Naive thymus-derived CD4-positive, alpha-beta T cell (primary cell): ENCODE measurements around the gene ARL3. TPM values are rescaled to one million over a fixed set of nuclear protein-coding genes. Genes with fewer than 3 reads are reported as not detected.
A peak's percentile ranks its signal among the peaks of the same experiment; 100 is the strongest.

ENCODE experiments used
- ATAC-seq: fragments of 150-1000 bp; cut with Tn5 transposase; 2 replicates; pipeline ENCODE4 v1.10.0; 2021; ENCODE audit warnings: mild to moderate bottlenecking, moderate library complexity
- CTCF ChIA-PET: fragments of 350-600 bp; sonication (Branson Sonifier 250); formaldehyde crosslinking; loops from one replicate; lab custom pipeline; 2021; ENCODE audit warnings: antibody characterized with exemption; lab: Charles Lee
- POLR2A ChIA-PET: fragments of 350-600 bp; sonication (Branson Sonifier 250); formaldehyde crosslinking; loops from one replicate; lab custom pipeline; 2021; ENCODE audit warnings: antibody characterized with exemption, inconsistent platforms; lab: Charles Lee
- DNase-seq, 9 donors: peaks; one replicate each; pipeline versions ENCODE4 v3.0.0 to v3.0.0-alpha.2; 2020 to 2022; ENCODE audit warnings: mixed read lengths in 1 of 9
- H3K27ac ChIP-seq: one replicate; pipeline ENCODE4 v1.7.0; 2013; ENCODE audit warnings: mild to moderate bottlenecking, low read depth, low read length, moderate library complexity
- H3K27me3 ChIP-seq, 2 donors: one replicate each; pipeline ENCODE4 v1.7.0; 2013; ENCODE audit warnings: low read length in 2 of 2, mild to moderate bottlenecking in 2 of 2, moderate library complexity in 2 of 2; ENCODE audit not compliant: control insufficient read depth in 2 of 2, insufficient read depth in 2 of 2
- H3K36me3 ChIP-seq, 3 experiments: 1 replicate in 2 of 3; 2 replicates in 1 of 3; pipeline ENCODE4 v1.7.0; 2013; ENCODE audit warnings: low read length in 3 of 3, mild to moderate bottlenecking in 3 of 3, moderate library complexity in 1 of 3; ENCODE audit not compliant: insufficient read depth in 3 of 3, control insufficient read depth in 2 of 3
- H3K4me1 ChIP-seq, 2 donors: one replicate each; pipeline ENCODE4 v1.7.0; 2013; ENCODE audit warnings: low read length in 2 of 2, mild to moderate bottlenecking in 2 of 2, moderate library complexity in 1 of 2; ENCODE audit not compliant: control insufficient read depth in 2 of 2, insufficient read depth in 2 of 2
- H3K4me3 ChIP-seq: 2 replicates; pipeline ENCODE4 v1.7.0; 2013; ENCODE audit warnings: mild to moderate bottlenecking, low read length
- H3K9me3 ChIP-seq, 3 experiments: 1 replicate in 2 of 3; 2 replicates in 1 of 3; pipeline ENCODE4 v1.7.0; 2013; ENCODE audit warnings: low read length in 3 of 3; ENCODE audit not compliant: control insufficient read depth in 2 of 3
- H3K27ac Mint-ChIP-seq, 9 donors: one replicate each; pipeline ENCODE4 v1.8.0; 2020 to 2022; ENCODE audit warnings: mixed read lengths in 9 of 9, mild to moderate bottlenecking in 8 of 9, moderate library complexity in 5 of 9, inconsistent platforms in 2 of 9
- H3K27me3 Mint-ChIP-seq, 5 donors: one replicate each; pipeline ENCODE4 v1.8.0; 2021 to 2022; ENCODE audit warnings: mixed read lengths in 5 of 5, mild to moderate bottlenecking in 1 of 5
- H3K36me3 Mint-ChIP-seq, 5 donors: one replicate each; pipeline ENCODE4 v1.8.0; 2020 to 2022; ENCODE audit warnings: mixed read lengths in 5 of 5, mild to moderate bottlenecking in 3 of 5, inconsistent platforms in 1 of 5
- H3K4me1 Mint-ChIP-seq, 7 donors: one replicate each; pipeline ENCODE4 v1.8.0; 2020 to 2022; ENCODE audit warnings: mixed read lengths in 7 of 7, mild to moderate bottlenecking in 3 of 7, inconsistent platforms in 1 of 7
- H3K4me3 Mint-ChIP-seq, 10 donors: one replicate each; pipeline ENCODE4 v1.8.0; 2020 to 2022; ENCODE audit warnings: mild to moderate bottlenecking in 10 of 10, mixed read lengths in 10 of 10, moderate library complexity in 6 of 10, inconsistent platforms in 2 of 10
- H3K9me3 Mint-ChIP-seq, 11 donors: one replicate each; pipeline ENCODE4 v1.8.0; 2020 to 2022; ENCODE audit warnings: mixed read lengths in 11 of 11, mild to moderate bottlenecking in 4 of 11, inconsistent platforms in 1 of 11, moderate library complexity in 1 of 11
- intact Hi-C, 2 donors: fragments of 100-400 bp; cut with micrococcal nuclease; formaldehyde crosslinking; loops; one replicate each; pipeline ENCODE4 v1.15.1; 2023
- polyA plus RNA-seq, 2 donors: library from polyadenylated mRNA; unstranded; fragments of 300-500 nt; fragmentation: Illumina TruSeq; gene quantifications; one replicate each; pipeline ENCODE4 v1.2.3, GENCODE V29; 2021
- total RNA-seq, 6 experiments: library from RNA in 5 of 6; stranded (reverse) in 5 of 6; gene quantifications; 1 replicate in 5 of 6; 2 replicates in 1 of 6; pipeline ENCODE4 v1.2.3 and lab custom pipeline; 2021 to 2026

ARL3 gene
- total and polyA plus RNA-seq, 7 experiments from 2014 or later, result 1.3 to 5.1 (median 2.9) TPM

DNA sequence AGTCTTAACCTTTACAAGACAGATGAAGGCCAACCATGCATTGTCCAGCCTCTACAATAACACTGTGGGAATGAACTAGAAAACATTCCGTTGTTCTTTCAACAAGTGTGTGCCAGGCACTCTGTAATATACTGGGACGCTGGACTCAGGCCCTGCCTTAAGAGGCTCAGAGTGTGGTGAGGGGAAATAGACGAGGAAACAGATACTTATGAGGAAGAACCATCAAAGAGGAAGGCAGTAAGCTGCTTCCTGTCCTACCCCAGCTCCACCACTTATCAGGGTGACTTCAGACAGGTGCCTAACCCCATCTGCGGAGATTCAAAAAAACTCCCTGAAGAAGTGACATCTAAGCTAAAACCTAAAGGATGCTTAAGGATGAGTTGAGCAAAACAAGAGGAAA, 78.8 kb downstream of the ARL3 start:
- no peaks in the 10 kb centered on the region for H3K27me3 ChIP-seq
- Mint-ChIP-seq H3K27me3 (peaks cover 0 to 6% (median 0%) of the 10 kb centered on the region in 5 donors), H3K4me3 (peak overlapping the region in 9 of 10 donors; percentile 37 to 73 (median 70)), H3K36me3 (peaks cover 0 to 7% (median 0%) of the 10 kb centered on the region in 5 donors), H3K27ac (peak overlapping the region; percentile 16 to 88 (median 78)), H3K4me1 (peaks cover 41 to 54% (median 44%) of the 10 kb centered on the region in 7 donors), H3K9me3 (no peaks in the 10 kb centered on the region)
- H3K36me3 ChIP-seq, result peaks cover 0 to 6% (median 0%) of the 10 kb centered on the region in 3 experiments
- peak overlapping the region; percentile 38 for H3K4me3 ChIP-seq
- ATAC-seq (peak; percentile 81), DNase-seq (peak in 5 of 9 donors; percentile 29 to 46 (median 41))
- no peaks in the 10 kb centered on the region for H3K9me3 ChIP-seq
- POLR2A ChIA-PET, result interaction anchor here (1.0 to 1.2 kb wide), 2 partner anchors 9 to 11 kb away, joined by 3 to 10 read pairs; partner anchors contain the start of gene TRIM8
- peak overlapping the region; percentile 6 for H3K27ac ChIP-seq
- intact Hi-C loops, result loop anchor here in 1 of 2 donors (1.0 kb wide), 1 partner anchor 9 kb away; the partner anchor contains the start of gene TRIM8
- CTCF ChIA-PET, result interaction anchor here (0.5 to 1.3 kb wide), 3 partner anchors 11 to 56 kb away, joined by 3 to 4 read pairs (median 4); no protein-coding TSS in a partner anchor
- H3K4me1 ChIP-seq, result peaks cover 15 to 37% of the 10 kb centered on the region in 2 donors

DNA sequence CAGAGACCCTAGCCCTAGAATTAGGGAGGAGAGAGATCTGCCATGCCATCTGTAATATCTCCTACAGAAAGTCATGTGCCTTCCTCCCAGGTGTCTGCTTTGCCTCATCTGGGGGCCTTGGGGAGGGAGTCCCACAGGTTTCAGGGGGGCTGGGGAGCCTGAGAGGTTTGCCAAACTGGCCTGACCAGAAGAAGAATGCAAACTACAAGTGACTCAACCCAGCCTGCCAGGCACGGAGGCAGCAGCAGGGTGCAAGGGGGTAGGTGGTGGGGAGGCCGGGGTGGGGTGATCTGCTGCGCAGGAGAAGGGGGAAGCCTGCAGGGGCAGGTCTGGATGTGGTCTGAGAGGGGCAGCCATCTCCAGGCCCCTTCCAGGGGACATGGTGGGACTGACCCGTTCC, 79.5 kb downstream of the ARL3 start:
- ChIA-PET CTCF (interaction anchor here (1.3 kb wide), 1 partner anchor 23 kb away, joined by 4 read pairs; no protein-coding TSS in a partner anchor), POLR2A (interaction anchor here (1.2 to 1.4 kb wide), 2 partner anchors 10 kb away, joined by 5 to 10 read pairs; partner anchors contain the start of gene TRIM8)
- H3K4me3 Mint-ChIP-seq, result peak overlapping the region in 4 of 10 donors; percentile 32 to 71 (median 59)
- H3K36me3 Mint-ChIP-seq, result peaks cover 0 to 8% (median 0%) of the 10 kb centered on the region in 5 donors
- peaks cover 41 to 54% (median 44%) of the 10 kb centered on the region in 7 donors for H3K4me1 Mint-ChIP-seq
- DNase-seq, result no peak
- no peak for ATAC-seq
- no peaks in the 10 kb centered on the region for H3K9me3 Mint-ChIP-seq
- H3K9me3 ChIP-seq, result no peaks in the 10 kb centered on the region
- no peak overlapping the region for H3K27ac ChIP-seq
- peaks cover 0 to 13% (median 0%) of the 10 kb centered on the region in 3 experiments for H3K36me3 ChIP-seq
- H3K27me3 Mint-ChIP-seq, result peaks cover 0 to 6% (median 0%) of the 10 kb centered on the region in 5 donors
- H3K4me3 ChIP-seq, result no peak overlapping the region
- H3K27me3 ChIP-seq, result no peaks in the 10 kb centered on the region
- peaks cover 15 to 37% of the 10 kb centered on the region in 2 donors for H3K4me1 ChIP-seq
- H3K27ac Mint-ChIP-seq, result peak overlapping the region in 7 of 9 donors; percentile 21 to 88 (median 81)
- intact Hi-C loops, result loop anchor here in 1 of 2 donors (1.0 kb wide), 1 partner anchor 10 kb away; the partner anchor contains the start of gene TRIM8

DNA sequence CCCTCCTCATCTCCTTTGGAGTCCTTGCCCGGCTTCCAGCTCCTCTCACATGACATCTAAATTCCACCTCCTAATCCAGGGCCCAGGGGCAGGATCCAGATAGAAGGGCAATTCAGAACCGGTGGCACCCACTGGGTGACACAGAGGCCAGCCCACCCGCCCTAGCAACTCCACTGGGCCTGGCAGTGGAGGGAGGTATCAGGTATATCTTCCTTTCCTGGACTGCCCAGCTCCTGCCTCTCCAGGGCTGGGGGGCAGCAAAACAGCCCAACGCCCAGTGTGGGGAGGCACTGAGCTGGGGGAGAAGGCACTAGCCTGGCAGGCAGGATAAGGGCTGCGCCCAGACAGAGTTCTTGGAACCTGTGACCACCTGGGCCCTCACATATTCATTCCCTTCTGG, 80.3 kb downstream of the ARL3 start:
- ATAC-seq (no peak), DNase-seq (no peak)
- Mint-ChIP-seq H3K27ac (peak overlapping the region; percentile 66 to 88 (median 79)), H3K27me3 (peaks cover 0 to 5% (median 0%) of the 10 kb centered on the region in 5 donors), H3K36me3 (peaks cover 0 to 8% (median 0%) of the 10 kb centered on the region in 5 donors), H3K4me3 (peak overlapping the region in 3 of 10 donors; percentile 15 to 69 (median 48)), H3K9me3 (no peaks in the 10 kb centered on the region), H3K4me1 (peaks cover 38 to 52% (median 43%) of the 10 kb centered on the region in 7 donors)
- H3K27ac ChIP-seq, result peak overlapping the region; percentile 46
- intact Hi-C loops, result no loop called here
- H3K9me3 ChIP-seq, result no peaks in the 10 kb centered on the region
- peaks cover 0 to 19% (median 0%) of the 10 kb centered on the region in 3 experiments for H3K36me3 ChIP-seq
- H3K27me3 ChIP-seq, result no peaks in the 10 kb centered on the region
- CTCF ChIA-PET, result no interaction called here
- H3K4me1 ChIP-seq, result peaks cover 15 to 37% of the 10 kb centered on the region in 2 donors
- POLR2A ChIA-PET, result interaction anchor here (1.4 kb wide), 1 partner anchor 11 kb away, joined by 5 read pairs; the partner anchor contains the start of gene TRIM8
- no peak overlapping the region for H3K4me3 ChIP-seq

DNA sequence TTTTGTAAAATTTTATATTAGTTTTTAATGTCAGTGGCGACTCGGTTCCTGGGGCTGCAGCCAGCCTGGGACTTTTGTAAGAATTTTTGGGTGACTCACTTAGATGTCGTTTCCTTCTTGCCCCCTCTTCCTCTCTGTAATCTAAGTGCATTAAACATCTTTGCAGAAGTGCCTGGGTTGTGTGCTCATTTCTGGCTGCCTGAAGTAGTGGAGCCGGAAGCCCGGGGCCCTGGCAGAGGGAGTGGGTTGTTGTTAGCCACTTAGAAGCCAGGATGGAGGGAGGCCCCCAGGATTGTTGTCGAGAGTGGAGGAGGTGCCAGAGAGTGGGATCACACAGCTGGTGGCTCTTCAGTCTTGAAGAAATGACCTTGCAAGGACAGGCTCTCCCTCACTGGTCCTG, 80.9 kb downstream of the ARL3 start:
- intact Hi-C loops, result no loop called here
- H3K27me3 Mint-ChIP-seq, result peaks cover 0 to 2% (median 0%) of the 10 kb centered on the region in 5 donors
- ATAC-seq, result peak; percentile 77
- peaks cover 35 to 49% (median 43%) of the 10 kb centered on the region in 7 donors for H3K4me1 Mint-ChIP-seq
- H3K27ac Mint-ChIP-seq, result peak overlapping the region; percentile 66 to 88 (median 79)
- Histone ChIP-seq H3K36me3 (peaks cover 0 to 23% (median 0%) of the 10 kb centered on the region in 3 experiments), H3K4me1 (peaks cover 15 to 37% of the 10 kb centered on the region in 2 donors), H3K4me3 (no peak overlapping the region), H3K9me3 (no peaks in the 10 kb centered on the region), H3K27me3 (no peaks in the 10 kb centered on the region), H3K27ac (peak overlapping the region; percentile 46)
- peak overlapping the region in 6 of 10 donors; percentile 4 to 69 (median 36) for H3K4me3 Mint-ChIP-seq
- CTCF ChIA-PET, result no interaction called here
- peak in 1 of 9 donors; percentile 43 for DNase-seq
- H3K9me3 Mint-ChIP-seq, result no peaks in the 10 kb centered on the region
- peaks cover 0 to 8% (median 0%) of the 10 kb centered on the region in 5 donors for H3K36me3 Mint-ChIP-seq
- POLR2A ChIA-PET, result interaction anchor here (1.3 to 1.4 kb wide), 2 partner anchors 11 to 20 kb away, joined by 5 read pairs; partner anchors contain the start of gene TRIM8

DNA sequence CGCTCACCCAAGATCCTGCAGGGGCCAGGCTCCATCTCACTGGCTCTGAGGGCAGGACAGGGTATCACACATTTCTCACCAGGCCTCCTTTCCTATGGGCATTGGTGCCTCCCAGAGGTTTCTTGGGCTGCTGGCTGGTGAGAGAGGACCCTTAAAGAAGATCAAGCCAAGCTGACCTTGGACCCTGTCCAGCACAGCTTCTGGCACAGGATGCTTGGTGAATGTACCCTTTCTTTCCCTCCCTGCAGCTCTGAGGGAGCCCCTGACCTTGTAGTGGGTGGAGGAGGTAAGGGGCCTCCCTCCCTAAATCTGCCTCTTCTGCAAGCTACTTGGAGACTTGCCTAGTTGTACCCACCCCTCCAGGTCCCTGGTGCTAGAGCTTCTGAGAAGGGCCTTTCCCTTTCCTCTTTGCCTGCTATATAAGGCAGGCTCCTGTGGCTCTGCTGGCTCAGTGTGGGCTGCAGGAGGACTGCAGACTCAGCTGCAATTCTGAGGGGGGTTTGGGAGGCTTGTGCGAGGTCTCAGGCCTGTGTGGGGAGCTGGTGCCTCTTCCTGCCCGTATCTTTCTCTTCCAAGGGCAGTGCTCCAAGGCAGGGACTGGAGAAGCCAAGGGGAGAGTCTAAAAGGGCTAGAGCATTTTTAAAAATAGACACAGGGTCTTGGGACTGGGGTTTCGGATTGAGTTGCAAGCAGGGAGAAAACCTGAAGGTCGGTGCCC, 81.6 kb downstream of the ARL3 start:
- ATAC-seq (no peak), DNase-seq (no peak)
- Histone ChIP-seq H3K27ac (peak overlapping the region; percentile 46), H3K4me3 (no peak overlapping the region), H3K4me1 (peaks cover 15 to 37% of the 10 kb centered on the region in 2 donors), H3K36me3 (peaks cover 0 to 27% (median 0%) of the 10 kb centered on the region in 3 experiments), H3K9me3 (no peaks in the 10 kb centered on the region), H3K27me3 (no peaks in the 10 kb centered on the region)
- H3K27me3 Mint-ChIP-seq, result no peaks in the 10 kb centered on the region
- H3K4me1 Mint-ChIP-seq, result peaks cover 35 to 49% (median 43%) of the 10 kb centered on the region in 7 donors
- no peaks in the 10 kb centered on the region for H3K9me3 Mint-ChIP-seq
- H3K36me3 Mint-ChIP-seq, result peaks cover 0 to 8% (median 0%) of the 10 kb centered on the region in 5 donors
- intact Hi-C loops, result no loop called here
- CTCF ChIA-PET, result no interaction called here
- POLR2A ChIA-PET, result interaction anchor here (0.9 to 2.1 kb wide), 3 partner anchors 10 to 19 kb away, joined by 5 to 8 read pairs (median 5); partner anchors contain the start of gene TRIM8
- peak overlapping the region in 5 of 10 donors; percentile 9 to 69 (median 27) for H3K4me3 Mint-ChIP-seq
- H3K27ac Mint-ChIP-seq, result peak overlapping the region; percentile 23 to 88 (median 78)
